Measurements from ENCODE around the gene SYK.
A peak's percentile ranks its signal among the peaks of the same experiment; 100 is the strongest.
"Not testable (repeated sequence)": the region's sequence is repeated elsewhere in the genome, so short reads cannot be mapped to it uniquely, and the experiment has no call there.

SYK gene

GRCh38 chr9:90795871-90796317 lies 5.7 kb upstream of the SYK start:
- ATAC-seq (no peak), DNase-seq (no peak)

GRCh38 chr9:90799271-90799852 lies 2.3 kb upstream of the SYK start:
- ATAC-seq = no peak
- DNase-seq = no peak

GRCh38 chr9:90801973-90802322 lies 329 bp downstream of the SYK start:
- peak; percentile 26 for ATAC-seq
- no peak for DNase-seq

- no peak for ATAC-seq
- DNase-seq = no peak
Measured at GRCh38 chr9:90802386-90802985, 867 bp downstream of the SYK start.

GRCh38 chr9:90803860-90804593 lies 2.4 kb downstream of the SYK start:
- no peak for ATAC-seq
- no peak for DNase-seq

- ATAC-seq (no peak), DNase-seq (no peak)
Measured at GRCh38 chr9:90805006-90805996, 3.7 kb downstream of the SYK start.

- no peak for ATAC-seq
- no peak for DNase-seq
Measured at GRCh38 chr9:90807006-90807405, 5.4 kb downstream of the SYK start.

GRCh38 chr9:90808398-90808797 lies 6.8 kb downstream of the SYK start:
- DNase-seq = no peak
- no peak for ATAC-seq

- no peak for ATAC-seq
Measured at GRCh38 chr9:90808890-90809685, 7.5 kb downstream of the SYK start.

GRCh38 chr9:90810691-90811090 lies 9.1 kb downstream of the SYK start:
- ATAC-seq (no peak), DNase-seq (no peak)

More at GRCh38 chr9:90808890-90809685, 7.5 kb downstream of the SYK start:
- no peak for DNase-seq

GRCh38 chr9:90813046-90813445 lies 11.4 kb downstream of the SYK start:
- ATAC-seq (no peak), DNase-seq (no peak)

GRCh38 chr9:90813523-90813922 lies 11.9 kb downstream of the SYK start:
- no peak for ATAC-seq

GRCh38 chr9:90814355-90814754 lies 12.7 kb downstream of the SYK start:
- no peak for ATAC-seq
- DNase-seq = no peak

More at GRCh38 chr9:90813523-90813922, 11.9 kb downstream of the SYK start:
- no peak for DNase-seq

GRCh38 chr9:90815183-90815943 lies 13.7 kb downstream of the SYK start:
- peak; percentile 19 for ATAC-seq
- DNase-seq = peak; percentile 37

- DNase-seq (no peak), ATAC-seq (no peak)
Measured at GRCh38 chr9:90815944-90816357, 14.3 kb downstream of the SYK start.

GRCh38 chr9:90816690-90817089 lies 15.1 kb downstream of the SYK start:
- no peak for ATAC-seq

GRCh38 chr9:90818279-90818678 lies 16.7 kb downstream of the SYK start:
- ATAC-seq (no peak), DNase-seq (no peak)

More at GRCh38 chr9:90816690-90817089, 15.1 kb downstream of the SYK start:
- no peak for DNase-seq

GRCh38 chr9:90820406-90820805 lies 18.8 kb downstream of the SYK start:
- ATAC-seq, DNase-seq: not testable (repeated sequence)

- ATAC-seq, DNase-seq: not testable (repeated sequence)
Measured at GRCh38 chr9:90821236-90821635, 19.6 kb downstream of the SYK start.

GRCh38 chr9:90821697-90822096 lies 20.1 kb downstream of the SYK start:
- ATAC-seq = no peak
- DNase-seq = no peak

- ATAC-seq (no peak), DNase-seq (no peak)
Measured at GRCh38 chr9:90822866-90823265, 21.2 kb downstream of the SYK start.

Measured in stimulated activated naive CD8-positive, alpha-beta T cell treated with anti-CD3 and anti-CD28 coated beads, Interleukin-15, Interleukin-2, amounts not matched to agents 100 U/mL and 50 U/mL, for 24 hours (primary cell).